MG63 (cell line): ENCODE data around the gene ZNF232. TPM values are rescaled to one million over a fixed set of nuclear protein-coding genes. Genes with fewer than 3 reads are reported as not detected.
"Not testable (repeated sequence)": the region's sequence is repeated elsewhere in the genome, so short reads cannot be mapped to it uniquely, and the experiment has no call there.

Source experiments
- DNase-seq: peaks from one replicate; pipeline ENCODE4 v3.0.0-alpha.2; 2020
- H3K27me3 ChIP-seq: fragments of 250-450 bp; sonication (Bioruptor Pico); 2 replicates; pipeline ENCODE4 v1.5.1; 2020; ENCODE audit warnings: mild to moderate bottlenecking, moderate library complexity
- H3K36me3 ChIP-seq: fragments of 250-450 bp; sonication (Bioruptor Pico); 2 replicates; pipeline ENCODE4 v1.5.1; 2020; ENCODE audit warnings: mild to moderate bottlenecking, moderate library complexity
- H3K4me3 ChIP-seq: fragments of 250-450 bp; sonication (Bioruptor Pico); 2 replicates; pipeline ENCODE4 v1.5.1; 2020; ENCODE audit warnings: mild to moderate bottlenecking, moderate library complexity
- H3K9me3 ChIP-seq: fragments of 250-450 bp; sonication (Bioruptor Pico); 2 replicates; pipeline ENCODE4 v1.5.1; 2020; ENCODE audit warnings: mild to moderate bottlenecking, moderate library complexity
- total RNA-seq: library from RNA; depleted of rRNA; stranded (reverse); fragments of >200 nt; shearing (Covaris generic); gene quantifications from 2 replicates; pipeline ENCODE4 v1.2.3, GENCODE V29; 2014; ENCODE audit warnings: low replicate concordance

ZNF232 gene
- total RNA-seq, 1 experiment from 2014 or later = 10.7 TPM

DNA sequence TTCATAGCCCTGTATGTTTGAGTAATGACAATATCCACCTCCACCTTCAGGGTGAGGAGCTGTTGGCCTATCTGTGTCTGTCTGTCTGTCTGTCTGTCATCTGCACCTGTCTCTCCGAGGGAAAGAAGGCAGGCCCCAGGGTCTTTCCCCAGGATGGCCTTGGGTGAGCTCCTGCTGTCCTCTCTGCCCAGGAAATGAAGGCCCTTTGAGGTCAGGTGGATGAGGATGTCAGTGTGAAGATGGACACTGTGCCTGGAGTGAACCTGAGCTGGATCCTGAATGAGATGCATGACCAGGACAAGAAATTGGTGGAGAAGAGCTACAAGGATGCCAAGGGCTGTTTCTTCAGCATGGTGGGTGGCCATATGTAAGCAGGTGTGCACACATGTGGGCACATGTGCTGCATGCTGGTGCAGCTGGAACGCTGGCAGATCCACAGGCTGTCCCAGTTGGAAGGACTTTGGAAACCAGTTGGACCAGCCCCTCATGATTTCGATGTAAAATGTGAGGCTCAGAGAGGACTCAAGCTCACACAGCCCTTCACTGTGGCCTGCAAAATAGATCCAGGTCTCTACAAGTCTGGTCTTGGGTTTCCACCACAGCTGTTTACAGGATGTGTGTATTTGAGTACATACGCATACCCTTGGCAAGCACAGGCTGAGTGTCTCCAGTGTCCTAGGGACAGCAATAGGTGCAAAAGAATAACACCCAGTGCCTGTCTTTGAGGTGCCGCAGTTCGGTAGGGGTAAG is 8.9 kb upstream of the ZNF232 start:
- not testable (repeated sequence) for H3K4me3 ChIP-seq, H3K9me3 ChIP-seq, DNase-seq, H3K27me3 ChIP-seq, H3K36me3 ChIP-seq

- H3K36me3 ChIP-seq = no peaks in the 10 kb centered on the region
- H3K27me3 ChIP-seq = no peaks in the 10 kb centered on the region
- no peak for DNase-seq
These were observed 8.4 kb upstream of the ZNF232 start for GRCh38 chr17:5120036-5120435.

DNA sequence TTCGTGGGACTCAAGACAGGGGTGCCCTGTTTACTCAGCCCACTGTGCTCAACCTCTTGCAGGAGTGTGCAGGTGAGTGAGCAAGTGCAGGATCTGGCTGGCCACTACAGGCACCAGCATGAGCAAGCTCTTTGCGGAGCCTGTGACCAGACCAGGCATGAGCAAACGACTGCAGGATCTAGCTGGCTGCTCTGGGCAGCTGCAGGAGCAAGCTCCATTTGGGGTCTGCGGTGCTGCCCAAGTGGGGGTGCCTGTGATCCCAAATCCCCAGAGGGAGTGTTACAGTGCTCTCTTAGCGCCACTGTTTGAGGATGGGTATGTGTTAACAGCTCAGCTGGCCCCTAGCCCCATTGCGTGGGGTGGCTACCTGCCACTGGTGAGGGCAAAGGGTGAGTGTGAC is 6.5 kb upstream of the ZNF232 start:
- no peak for DNase-seq
- Histone ChIP-seq H3K4me3 (no peak overlapping the region), H3K27me3 (no peaks in the 10 kb centered on the region), H3K36me3 (peaks cover 7% of the 10 kb centered on the region; the same call in 1 of the 2 replicates), H3K9me3 (no peaks in the 10 kb centered on the region)

More at GRCh38 chr17:5120036-5120435, 8.4 kb upstream of the ZNF232 start:
- Histone ChIP-seq H3K9me3 (no peaks in the 10 kb centered on the region), H3K4me3 (no peak overlapping the region)

DNA sequence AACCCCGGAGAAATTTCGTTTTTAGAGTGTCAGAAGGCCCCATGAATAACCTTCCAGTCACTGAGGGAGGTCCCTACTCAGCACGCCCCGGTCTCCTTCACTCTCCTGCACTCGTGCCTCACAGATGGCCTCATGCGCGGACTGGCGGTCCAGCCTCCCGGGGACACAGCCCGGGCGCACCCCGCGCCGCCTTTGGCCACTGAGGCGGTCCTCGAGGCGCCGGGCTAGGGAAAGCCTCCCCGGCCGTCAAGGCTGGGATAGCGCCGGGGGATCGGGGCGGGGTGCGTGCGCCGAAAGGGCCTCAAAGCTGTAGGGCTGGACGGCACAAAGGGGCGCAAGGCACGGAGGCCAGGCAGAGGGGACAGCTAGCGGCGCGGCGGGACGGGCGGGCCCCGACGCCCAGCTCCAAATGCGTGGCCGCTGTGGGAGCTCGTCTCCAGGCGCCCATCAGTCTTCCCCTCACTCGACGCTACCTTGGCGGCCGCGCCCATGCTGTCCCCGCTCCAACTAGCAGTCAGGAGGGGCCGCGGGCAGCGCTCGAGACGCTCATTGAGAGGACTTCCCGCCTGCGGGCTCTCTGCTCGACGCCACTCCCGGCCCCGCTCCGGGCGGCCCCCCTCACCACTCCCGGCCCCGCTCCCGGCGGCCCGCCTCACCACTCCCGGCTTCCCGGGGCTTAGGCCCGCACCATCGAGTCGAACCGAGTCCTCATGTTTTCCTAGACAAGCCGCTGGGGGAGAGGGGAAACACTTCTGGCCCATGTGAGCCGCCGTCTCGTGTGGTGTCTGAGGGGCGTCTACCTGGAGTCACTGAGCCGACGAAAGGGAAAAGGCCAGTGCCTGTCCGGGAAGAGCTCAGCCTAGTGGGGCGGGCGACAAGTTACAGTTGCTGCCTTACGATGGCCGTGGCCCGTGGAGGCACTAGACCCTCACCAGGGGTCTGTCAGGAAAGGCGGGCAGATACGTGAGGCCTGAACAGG is 4.3 kb upstream of the ZNF232 start, which contains the start of gene USP6:
Gene USP6 (plus strand): TSS at position 360 of the 979 bp plus-strand sequence. CDS start 14,336 bp downstream, outside the sequence.
- DNase-seq = no peak
- Histone ChIP-seq H3K4me3 (no peak within 1 kb of the TSS), H3K27me3 (no peaks in the 10 kb centered on the region), H3K36me3 (peaks cover 7% of the 10 kb centered on the region; the same call in 1 of the 2 replicates), H3K9me3 (no peaks in the 10 kb centered on the region)

- H3K36me3 ChIP-seq = peaks cover 23% of the 10 kb centered on the region
- DNase-seq = no peak
- no peaks in the 10 kb centered on the region for H3K27me3 ChIP-seq
- peak overlapping the region; percentile 78 for H3K4me3 ChIP-seq
- H3K9me3 ChIP-seq = no peaks in the 10 kb centered on the region
These were observed 862 bp downstream of the ZNF232 start for GRCh38 chr17:5110816-5111215.

DNA sequence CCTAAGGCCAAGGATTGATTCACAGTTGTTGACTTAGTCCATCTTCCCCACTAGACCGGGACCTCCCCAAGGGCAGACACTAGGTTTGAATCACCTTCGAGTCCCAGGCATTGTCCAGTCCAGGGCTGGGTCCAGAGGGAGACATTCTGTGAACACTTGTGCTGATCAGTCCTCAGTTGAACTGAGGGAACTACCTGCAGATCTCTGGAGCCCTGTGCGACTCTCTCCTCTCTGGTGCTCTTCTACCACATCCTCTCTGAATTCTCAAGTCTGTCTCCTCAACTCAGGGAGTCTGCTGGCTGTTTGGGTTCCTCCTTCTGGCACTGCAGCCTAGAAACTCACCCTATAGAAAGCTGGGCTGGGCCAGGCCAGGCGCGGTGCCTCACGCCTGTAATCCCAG is 10.8 kb downstream of the ZNF232 start:
- H3K4me3 ChIP-seq = no peak overlapping the region
- no peak for DNase-seq
- no peaks in the 10 kb centered on the region for H3K27me3 ChIP-seq
- H3K9me3 ChIP-seq = no peaks in the 10 kb centered on the region; the same call in 1 of the 2 replicates
- no peaks in the 10 kb centered on the region; the same call in 1 of the 2 replicates for H3K36me3 ChIP-seq

DNA sequence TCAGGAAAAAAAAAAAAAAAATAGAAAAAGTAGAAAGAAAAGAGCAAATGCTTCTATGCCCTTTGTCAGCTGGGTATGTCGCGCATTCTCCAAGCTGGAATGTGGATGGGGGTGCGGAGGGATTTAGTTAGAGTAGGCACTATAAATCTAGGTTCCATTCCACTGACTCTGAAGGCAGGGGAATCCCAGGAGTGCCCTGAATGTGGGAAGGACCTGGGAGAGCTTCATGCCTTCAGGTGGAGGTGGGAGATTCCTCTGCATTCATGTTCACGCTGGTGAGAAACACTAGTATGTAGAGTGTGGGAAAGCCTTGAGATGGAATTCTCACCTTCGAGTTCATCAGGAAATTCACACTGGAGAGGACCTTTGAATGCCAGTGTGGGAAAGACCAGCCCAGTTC is 12.4 kb downstream of the ZNF232 start:
- Histone ChIP-seq H3K36me3 (no peaks in the 10 kb centered on the region), H3K27me3 (no peaks in the 10 kb centered on the region), H3K4me3 (no peak overlapping the region), H3K9me3 (no peaks in the 10 kb centered on the region; the same call in none of the 2 replicates)
- no peak for DNase-seq

- Histone ChIP-seq H3K27me3 (no peaks in the 10 kb centered on the region), H3K4me3 (no peak overlapping the region), H3K36me3 (no peaks in the 10 kb centered on the region), H3K9me3 (peaks cover 3% of the 10 kb centered on the region)
- DNase-seq = no peak
These were observed 14.4 kb downstream of the ZNF232 start for GRCh38 chr17:5097101-5097834.

DNA sequence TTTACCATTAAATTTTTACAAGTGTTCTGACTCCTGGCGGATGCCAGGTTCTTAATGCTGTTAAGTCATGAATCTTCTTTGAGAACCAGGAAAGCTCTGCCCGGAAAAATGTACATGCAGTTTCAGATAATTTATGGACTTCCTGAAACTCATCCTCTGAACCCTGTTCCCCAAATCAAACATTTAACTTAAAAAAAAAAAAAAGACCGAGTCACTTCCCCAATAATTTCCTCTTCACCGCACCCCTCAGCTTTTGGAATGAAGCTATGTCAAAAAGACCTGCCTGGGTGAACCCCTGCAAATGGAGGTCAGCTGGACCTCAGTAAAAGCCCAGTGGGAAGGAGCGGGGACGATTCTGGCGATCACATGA is 15.0 kb downstream of the ZNF232 start:
- Histone ChIP-seq H3K9me3 (peaks cover 6% of the 10 kb centered on the region), H3K36me3 (no peaks in the 10 kb centered on the region), H3K4me3 (no peak overlapping the region), H3K27me3 (no peaks in the 10 kb centered on the region)
- no peak for DNase-seq

GRCh38 chr17:5092218-5093010 is 19.3 kb downstream of the ZNF232 start:
- Histone ChIP-seq H3K36me3 (no peaks in the 10 kb centered on the region), H3K9me3 (peaks cover 12% of the 10 kb centered on the region)

DNA sequence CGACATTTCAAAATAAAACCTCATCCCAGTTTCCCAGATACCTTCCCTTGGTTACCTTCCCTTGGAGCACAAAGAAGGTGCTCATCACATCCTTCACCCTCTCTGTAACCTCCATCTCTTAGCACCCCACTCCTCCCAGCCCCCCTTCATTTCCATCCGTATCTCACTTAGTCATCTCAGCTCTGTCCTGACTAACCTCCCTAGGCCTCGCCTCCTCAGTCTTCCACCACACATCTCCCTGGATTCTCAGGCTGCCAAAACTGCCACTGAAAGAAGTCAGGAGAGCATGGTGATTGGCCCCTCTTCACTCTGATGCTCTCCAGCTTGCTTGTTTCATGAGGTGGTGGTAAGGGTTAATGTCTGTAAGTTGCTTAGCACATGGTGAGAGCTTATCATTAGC is 31.1 kb downstream of the ZNF232 start:
- H3K36me3 ChIP-seq = no peaks in the 10 kb centered on the region
- no peaks in the 10 kb centered on the region for H3K27me3 ChIP-seq
- H3K9me3 ChIP-seq = no peaks in the 10 kb centered on the region
- DNase-seq = no peak
- H3K4me3 ChIP-seq = no peak overlapping the region

More at GRCh38 chr17:5092218-5093010, 19.3 kb downstream of the ZNF232 start:
- DNase-seq = no peak
- H3K4me3 ChIP-seq = no peak overlapping the region
- H3K27me3 ChIP-seq = no peaks in the 10 kb centered on the region

GRCh38 chr17:5078106-5079028 is 33.3 kb downstream of the ZNF232 start, which contains the start of gene ZFP3:
Gene ZFP3, plus strand, starts transcription at chr17:5078467. Its CDS starts 13,038 bp downstream, at chr17:5091505.
- Histone ChIP-seq H3K9me3 (no peaks in the 10 kb centered on the region), H3K36me3 (no peaks in the 10 kb centered on the region), H3K27me3 (no peaks in the 10 kb centered on the region), H3K4me3 (peak within 1 kb of the TSS; percentile 44)
- DNase-seq = peak; percentile 48

- no peaks in the 10 kb centered on the region for H3K27me3 ChIP-seq
- H3K4me3 ChIP-seq = peak overlapping the region; percentile 44
- H3K9me3 ChIP-seq = no peaks in the 10 kb centered on the region
- no peaks in the 10 kb centered on the region for H3K36me3 ChIP-seq
- no peak for DNase-seq
These were observed 33.9 kb downstream of the ZNF232 start for GRCh38 chr17:5077781-5078105.

DNA sequence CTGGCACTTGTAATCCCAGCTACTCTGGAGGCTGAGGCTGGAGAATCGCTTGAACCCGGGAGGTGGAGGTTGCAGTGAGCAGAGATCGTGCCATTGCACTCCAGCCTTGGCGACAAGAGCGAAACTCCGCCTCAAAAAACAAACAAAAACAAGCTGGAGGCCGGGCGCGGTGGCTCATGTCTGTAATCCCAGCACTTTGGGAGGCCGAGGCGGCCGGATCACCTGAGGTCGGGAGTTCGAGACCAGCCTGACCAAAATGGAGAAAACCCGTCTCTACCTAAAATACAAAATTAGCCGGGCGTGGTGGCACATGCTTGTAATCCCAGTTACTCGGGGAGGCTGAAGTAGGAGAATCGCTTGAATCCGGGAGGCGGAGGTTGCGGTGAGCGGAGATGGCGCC is 34.4 kb downstream of the ZNF232 start:
- H3K27me3 ChIP-seq, DNase-seq, H3K4me3 ChIP-seq, H3K36me3 ChIP-seq, H3K9me3 ChIP-seq: not testable (repeated sequence)

DNA sequence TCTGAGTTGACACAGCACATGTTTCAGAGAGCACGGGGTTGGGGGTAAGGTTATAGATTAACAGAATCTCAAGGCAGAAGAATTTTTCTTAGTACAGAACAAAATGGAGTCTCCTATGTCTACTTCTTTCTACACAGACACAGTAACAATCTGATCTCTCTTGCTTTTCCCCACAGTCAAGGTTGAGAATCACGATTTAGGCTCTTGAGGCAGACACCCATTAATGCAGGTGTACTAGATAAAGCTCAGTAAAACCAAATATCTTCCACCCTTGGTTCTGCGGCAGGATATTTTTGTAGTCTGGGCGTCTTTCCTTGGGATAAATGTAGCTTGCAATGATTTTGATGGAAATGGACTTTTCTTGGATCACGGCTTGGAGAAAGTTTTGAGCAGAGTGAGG is 36.2 kb downstream of the ZNF232 start:
- H3K4me3 ChIP-seq, H3K9me3 ChIP-seq, H3K27me3 ChIP-seq, DNase-seq, H3K36me3 ChIP-seq: not testable (repeated sequence)
